Measurements from ENCODE around the gene PAK5.

GRCh38 chr20:9615766-9616454 is 223.0 kb downstream of the PAK5 start:
- TF ChIP-seq EZH2phosphoT487 (IDR thresholded peaks at IDR 0.05; ENCODE audit: unreplicated experiment), result no peak
- TF ChIP-seq, protein P1, sequence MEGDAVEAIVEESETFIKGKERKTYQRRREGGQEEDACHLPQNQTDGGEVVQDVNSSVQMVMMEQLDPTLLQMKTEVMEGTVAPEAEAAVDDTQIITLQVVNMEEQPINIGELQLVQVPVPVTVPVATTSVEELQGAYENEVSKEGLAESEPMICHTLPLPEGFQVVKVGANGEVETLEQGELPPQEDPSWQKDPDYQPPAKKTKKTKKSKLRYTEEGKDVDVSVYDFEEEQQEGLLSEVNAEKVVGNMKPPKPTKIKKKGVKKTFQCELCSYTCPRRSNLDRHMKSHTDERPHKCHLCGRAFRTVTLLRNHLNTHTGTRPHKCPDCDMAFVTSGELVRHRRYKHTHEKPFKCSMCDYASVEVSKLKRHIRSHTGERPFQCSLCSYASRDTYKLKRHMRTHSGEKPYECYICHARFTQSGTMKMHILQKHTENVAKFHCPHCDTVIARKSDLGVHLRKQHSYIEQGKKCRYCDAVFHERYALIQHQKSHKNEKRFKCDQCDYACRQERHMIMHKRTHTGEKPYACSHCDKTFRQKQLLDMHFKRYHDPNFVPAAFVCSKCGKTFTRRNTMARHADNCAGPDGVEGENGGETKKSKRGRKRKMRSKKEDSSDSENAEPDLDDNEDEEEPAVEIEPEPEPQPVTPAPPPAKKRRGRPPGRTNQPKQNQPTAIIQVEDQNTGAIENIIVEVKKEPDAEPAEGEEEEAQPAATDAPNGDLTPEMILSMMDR (conservative IDR thresholded peaks at IDR 0.05; ENCODE audit: low read depth in 2 of 2), result no peak
